ENCODE measurements around the gene TIAM2. TPM values are rescaled to one million over a fixed set of nuclear protein-coding genes. Genes with fewer than 3 reads are reported as not detected.

The TIAM2 gene
- total and polyA plus RNA-seq, 10 of the 15 experiments (the other 5 are each of a cell fraction or from before 2014, with no cell fraction given): 1.1 to 10.5 (median 2.3) TPM

DNA sequence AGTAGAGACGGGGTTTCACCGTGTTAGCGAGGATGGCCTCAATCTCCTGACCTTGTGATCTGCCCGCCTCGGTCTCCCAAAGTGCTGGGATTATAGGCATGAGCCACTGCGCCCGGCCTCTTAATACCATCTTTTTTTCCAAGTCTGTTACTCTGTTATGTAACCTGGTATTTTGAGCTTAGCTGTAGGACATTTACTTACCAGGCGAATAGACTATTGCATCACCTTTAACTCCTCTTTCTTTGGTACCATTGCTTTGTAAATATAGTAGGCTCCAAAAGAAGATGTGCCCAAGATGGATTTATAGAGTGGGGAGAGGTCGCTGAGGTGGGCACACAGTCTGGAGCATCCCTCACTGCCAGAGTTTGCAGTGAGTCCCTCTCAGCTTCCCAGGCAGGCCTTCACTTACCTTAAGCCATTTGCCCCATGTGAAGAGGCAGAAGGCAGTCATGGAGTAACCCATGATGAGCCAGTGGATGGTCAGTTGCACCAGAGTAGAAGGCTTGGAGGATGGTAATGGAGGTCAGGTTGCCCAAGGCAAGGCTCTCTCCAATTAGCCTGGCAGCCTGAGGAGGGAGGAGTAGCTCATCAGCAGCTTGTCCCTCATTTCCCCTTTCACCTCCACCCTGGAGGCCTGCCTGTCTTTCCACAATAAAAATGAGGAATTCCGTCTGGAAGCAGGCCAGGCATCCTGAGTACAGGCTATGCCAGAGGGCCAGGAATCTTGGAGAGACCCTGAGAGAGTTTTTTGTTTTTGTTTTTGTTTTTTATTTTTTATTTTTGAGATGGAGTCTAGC, 9.7 kb downstream of the TIAM2 start:
- no peaks in the 10 kb centered on the region; the same call in 1 of the 2 replicates for H3K4me1 ChIP-seq (ENCODE audit: control insufficient read depth, insufficient read depth, low read length)
- intact Hi-C loops (cut with micrococcal nuclease; ENCODE audit: unreplicated experiment) (no loop called here), in situ Hi-C loops (cut with MboI) (no loop called here)
- no peak overlapping the region for H3K9ac ChIP-seq (ENCODE audit: control insufficient read depth, insufficient read depth, low read length)
- H3K4me2 ChIP-seq (ENCODE audit: control insufficient read depth, insufficient read depth): no peak overlapping the region
- no peaks in the 10 kb centered on the region for H3K27me3 ChIP-seq (replicated peaks in 1 of 2; ENCODE audit: control insufficient read depth in 2 of 2, insufficient read depth in 2 of 2, low read length in 1 of 2)
- POLR2A ChIA-PET: interaction anchor here (0.6 kb wide), 1 partner anchor 13 kb away, joined by 4 read pairs; no protein-coding TSS in a partner anchor
- ATAC-seq: no peak
- BruUV-seq (replicated peaks): no TSS peak
- TF ChIP-seq PML (IDR thresholded peaks at IDR 0.05; ENCODE audit: low read length) (no peak), NFIC (IDR thresholded peaks at IDR 0.05; ENCODE audit: low read depth, low read length) (no peak), ZNF274 (IDR thresholded peaks at IDR 0.05; ENCODE audit: insufficient read depth, insufficient read length) (no peak)
- TF ChIP-seq, protein P1, sequence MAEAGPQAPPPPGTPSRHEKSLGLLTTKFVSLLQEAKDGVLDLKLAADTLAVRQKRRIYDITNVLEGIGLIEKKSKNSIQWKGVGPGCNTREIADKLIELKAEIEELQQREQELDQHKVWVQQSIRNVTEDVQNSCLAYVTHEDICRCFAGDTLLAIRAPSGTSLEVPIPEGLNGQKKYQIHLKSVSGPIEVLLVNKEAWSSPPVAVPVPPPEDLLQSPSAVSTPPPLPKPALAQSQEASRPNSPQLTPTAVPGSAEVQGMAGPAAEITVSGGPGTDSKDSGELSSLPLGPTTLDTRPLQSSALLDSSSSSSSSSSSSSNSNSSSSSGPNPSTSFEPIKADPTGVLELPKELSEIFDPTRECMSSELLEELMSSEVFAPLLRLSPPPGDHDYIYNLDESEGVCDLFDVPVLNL (IDR thresholded peaks at IDR 0.05; ENCODE audit: low read depth, low read length): no peak
- TF ChIP-seq, protein P2, sequence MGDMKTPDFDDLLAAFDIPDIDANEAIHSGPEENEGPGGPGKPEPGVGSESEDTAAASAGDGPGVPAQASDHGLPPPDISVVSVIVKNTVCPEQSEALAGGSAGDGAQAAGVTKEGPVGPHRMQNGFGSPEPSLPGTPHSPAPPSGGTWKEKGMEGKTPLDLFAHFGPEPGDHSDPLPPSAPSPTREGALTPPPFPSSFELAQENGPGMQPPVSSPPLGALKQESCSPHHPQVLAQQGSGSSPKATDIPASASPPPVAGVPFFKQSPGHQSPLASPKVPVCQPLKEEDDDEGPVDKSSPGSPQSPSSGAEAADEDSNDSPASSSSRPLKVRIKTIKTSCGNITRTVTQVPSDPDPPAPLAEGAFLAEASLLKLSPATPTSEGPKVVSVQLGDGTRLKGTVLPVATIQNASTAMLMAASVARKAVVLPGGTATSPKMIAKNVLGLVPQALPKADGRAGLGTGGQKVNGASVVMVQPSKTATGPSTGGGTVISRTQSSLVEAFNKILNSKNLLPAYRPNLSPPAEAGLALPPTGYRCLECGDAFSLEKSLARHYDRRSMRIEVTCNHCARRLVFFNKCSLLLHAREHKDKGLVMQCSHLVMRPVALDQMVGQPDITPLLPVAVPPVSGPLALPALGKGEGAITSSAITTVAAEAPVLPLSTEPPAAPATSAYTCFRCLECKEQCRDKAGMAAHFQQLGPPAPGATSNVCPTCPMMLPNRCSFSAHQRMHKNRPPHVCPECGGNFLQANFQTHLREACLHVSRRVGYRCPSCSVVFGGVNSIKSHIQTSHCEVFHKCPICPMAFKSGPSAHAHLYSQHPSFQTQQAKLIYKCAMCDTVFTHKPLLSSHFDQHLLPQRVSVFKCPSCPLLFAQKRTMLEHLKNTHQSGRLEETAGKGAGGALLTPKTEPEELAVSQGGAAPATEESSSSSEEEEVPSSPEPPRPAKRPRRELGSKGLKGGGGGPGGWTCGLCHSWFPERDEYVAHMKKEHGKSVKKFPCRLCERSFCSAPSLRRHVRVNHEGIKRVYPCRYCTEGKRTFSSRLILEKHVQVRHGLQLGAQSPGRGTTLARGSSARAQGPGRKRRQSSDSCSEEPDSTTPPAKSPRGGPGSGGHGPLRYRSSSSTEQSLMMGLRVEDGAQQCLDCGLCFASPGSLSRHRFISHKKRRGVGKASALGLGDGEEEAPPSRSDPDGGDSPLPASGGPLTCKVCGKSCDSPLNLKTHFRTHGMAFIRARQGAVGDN (IDR thresholded peaks at IDR 0.05): no peak
- RAD21 ChIA-PET (ENCODE audit: unreplicated experiment): interaction anchor here (1.3 kb wide), 1 partner anchor 77 kb away, joined by 3 read pairs; no protein-coding TSS in a partner anchor
- H3K9me3 ChIP-seq (replicated peaks; ENCODE audit: control insufficient read depth, insufficient read depth, low read length): no peaks in the 10 kb centered on the region
- no peak overlapping the region for H2AFZ ChIP-seq (ENCODE audit: control insufficient read depth, low read depth, low read length)
- 63% methylated on average over 10 of the region's 10 CpGs for WGBS (ENCODE audit: insufficient coverage, insufficient replicate concordance, low lambda C conversion rate, missing lambda C conversion rate)
- no peak overlapping the region for H3K4me3 ChIP-seq
- no peak for FAIRE-seq
- no peak for DNase-seq (ENCODE audit: low read depth, low spot score)
- no peak overlapping the region for H3K27ac ChIP-seq (ENCODE audit: control insufficient read depth, insufficient read depth)
- no peaks in the 10 kb centered on the region for H3K79me2 ChIP-seq (ENCODE audit: control insufficient read depth, insufficient read depth, low read length)
- CTCF ChIA-PET: interaction anchor here (1.0 kb wide), 1 partner anchor 329 kb away, joined by 3 read pairs; no protein-coding TSS in a partner anchor
- no peaks in the 10 kb centered on the region for H4K20me1 ChIP-seq (ENCODE audit: control insufficient read depth, insufficient read depth)
- no peaks in the 10 kb centered on the region for H3K36me3 ChIP-seq (ENCODE audit: control insufficient read depth in 2 of 2, insufficient read depth in 2 of 2, low read length in 1 of 2)
- SMC1A ChIA-PET (ENCODE audit: uncharacterized antibody, unreplicated experiment): interaction anchor here (0.9 kb wide), 1 partner anchor 76 kb away, joined by 4 read pairs; no protein-coding TSS in a partner anchor

Measured in GM12878 (cell line).